RKO (cell line): ENCODE data around the gene STK35.
"Not testable (repeated sequence)": the region's sequence is repeated elsewhere in the genome, so short reads cannot be mapped to it uniquely, and the experiment has no call there.

Source experiments
- DNase-seq: peaks from one replicate; pipeline ENCODE4 v3.0.0-alpha.2; 2016; ENCODE audit warnings: low spot score

The STK35 gene

DNA sequence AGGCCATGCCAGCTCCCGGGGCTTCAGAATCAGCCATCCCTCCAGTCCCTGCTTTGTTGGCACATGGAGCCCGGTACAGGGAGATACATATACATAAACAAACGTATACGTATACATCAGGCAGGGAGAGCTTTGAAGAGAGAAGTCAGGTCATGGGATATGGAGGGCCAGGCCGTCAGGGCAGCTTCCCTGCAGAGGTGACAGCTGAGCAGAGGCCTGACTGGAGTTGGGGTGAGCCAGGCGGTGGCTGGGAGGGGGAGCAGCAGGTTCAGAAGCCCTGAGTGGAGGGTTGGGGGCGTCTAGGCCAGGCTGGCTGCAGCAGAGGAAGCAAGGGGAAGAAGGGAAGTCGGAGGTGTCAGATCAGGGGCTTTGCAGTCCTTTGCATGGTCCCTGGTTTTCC, 61.7 kb downstream of the STK35 start:
- no peak for DNase-seq

DNA sequence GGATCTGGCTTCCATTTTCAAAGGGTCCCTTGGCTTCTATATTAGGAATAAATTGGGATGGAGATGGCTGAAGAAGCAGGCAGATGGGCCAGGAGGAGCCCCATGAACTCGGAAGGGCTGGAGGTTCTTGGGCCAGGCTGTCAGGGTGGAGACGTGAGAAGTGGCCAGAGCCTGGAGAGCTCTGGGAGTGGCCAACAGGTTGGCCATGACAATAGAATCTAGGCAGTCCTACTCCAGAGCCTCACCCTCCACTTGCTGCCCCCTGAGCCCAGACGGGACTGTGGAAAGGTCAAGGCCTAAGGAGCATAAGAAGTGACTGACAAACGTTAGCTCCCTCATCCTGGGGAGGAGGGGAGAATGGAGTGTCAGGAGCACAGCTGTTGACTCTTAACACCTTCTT, 62.1 kb downstream of the STK35 start:
- DNase-seq, result no peak

DNA sequence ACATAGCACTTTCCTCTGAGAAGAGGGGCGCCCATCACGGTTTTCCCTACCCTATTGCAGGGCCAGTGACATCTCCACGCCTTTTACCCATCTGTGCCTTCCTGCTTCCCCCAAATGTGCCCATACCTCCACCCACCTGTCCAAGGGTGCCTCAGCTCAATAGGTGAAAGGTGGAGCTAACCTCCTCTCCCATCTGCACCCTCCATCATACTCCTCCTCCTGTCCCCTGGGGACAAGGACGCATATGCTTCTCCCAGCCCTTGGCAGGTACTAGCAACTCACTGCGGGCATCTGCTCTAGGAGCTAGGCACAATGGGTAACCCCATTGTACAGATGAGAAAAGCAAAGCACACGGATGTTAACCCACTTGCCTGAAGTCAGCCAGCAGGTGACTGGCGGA, 62.8 kb downstream of the STK35 start:
- DNase-seq, result no peak

DNA sequence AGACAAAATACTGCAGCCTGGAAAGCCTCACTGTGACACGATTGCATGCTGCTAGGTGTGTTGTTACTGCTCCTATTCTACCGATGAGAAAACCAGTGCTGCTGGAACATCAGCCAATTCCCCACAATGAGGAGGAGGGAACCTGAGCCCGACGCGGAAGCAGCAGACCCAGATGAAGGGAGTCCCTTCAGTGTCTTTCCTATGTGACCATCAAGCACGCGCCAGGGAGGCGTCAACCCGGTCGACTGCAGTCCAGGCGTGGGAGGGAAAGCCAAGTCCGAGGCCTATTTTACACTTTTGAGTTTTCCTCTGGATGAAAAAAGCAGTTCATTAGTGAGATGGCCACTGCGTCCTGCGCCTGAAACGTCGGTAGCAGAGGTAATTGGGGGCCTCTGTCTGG, 63.3 kb downstream of the STK35 start:
- no peak for DNase-seq

DNA sequence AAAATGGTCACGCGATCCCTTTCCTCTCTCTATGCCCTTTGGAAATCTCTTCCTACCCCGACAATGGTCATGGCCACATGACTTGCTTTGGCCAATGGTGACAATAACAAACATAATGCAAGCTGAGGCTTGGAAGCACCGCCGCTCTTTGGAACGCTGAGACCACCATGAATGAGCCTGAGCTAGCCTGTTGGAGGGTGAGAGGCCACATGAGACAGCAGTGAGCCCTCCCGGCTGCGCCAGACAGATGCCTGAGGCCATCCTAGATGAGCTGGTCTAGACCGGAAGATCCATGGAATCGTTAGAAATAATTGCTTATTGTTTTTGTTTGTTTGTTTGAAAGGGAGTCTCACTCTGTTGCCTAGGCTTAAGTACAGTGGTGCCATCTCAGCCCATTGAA, 64.2 kb downstream of the STK35 start:
- DNase-seq, result no peak

DNA sequence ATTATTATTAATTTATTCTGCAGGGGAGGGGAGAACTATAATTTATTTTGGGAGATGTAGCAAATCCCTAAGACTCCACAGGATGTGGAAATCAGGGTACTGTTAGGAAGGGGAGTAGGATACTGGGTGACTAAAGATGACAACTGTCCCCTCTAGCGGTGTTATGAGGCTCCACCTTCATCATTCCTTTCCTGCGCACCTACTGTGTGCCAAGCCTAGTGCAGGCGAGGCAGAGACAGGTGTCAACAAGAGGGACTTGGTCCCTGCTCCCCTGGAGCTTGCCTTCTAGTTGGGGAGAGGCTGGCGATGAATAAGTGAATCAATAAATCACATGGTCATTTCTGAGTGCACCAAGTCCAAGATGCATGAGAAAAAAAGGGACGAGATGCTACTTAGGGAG, 65.5 kb downstream of the STK35 start:
- no peak for DNase-seq

DNA sequence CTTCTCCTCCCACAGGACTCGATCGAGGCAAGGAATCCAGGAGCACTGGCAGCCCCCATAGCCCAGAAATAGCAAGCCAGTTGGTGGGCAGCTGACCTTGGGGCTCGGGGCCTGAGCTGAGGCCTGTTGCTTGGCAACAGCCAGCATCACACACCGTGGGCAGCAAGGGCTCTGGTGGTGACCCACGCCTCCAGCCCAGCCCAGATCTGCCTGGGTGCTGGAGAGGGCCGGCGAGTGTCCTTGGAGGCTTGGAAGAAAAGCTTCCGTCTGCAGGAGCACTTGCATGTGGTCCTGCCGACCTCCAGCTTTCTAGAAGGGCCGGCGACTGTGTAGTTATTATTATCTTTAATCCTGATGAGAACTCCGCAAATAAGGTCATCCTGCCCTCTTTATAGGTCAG, 67.3 kb downstream of the STK35 start:
- no peak for DNase-seq

DNA sequence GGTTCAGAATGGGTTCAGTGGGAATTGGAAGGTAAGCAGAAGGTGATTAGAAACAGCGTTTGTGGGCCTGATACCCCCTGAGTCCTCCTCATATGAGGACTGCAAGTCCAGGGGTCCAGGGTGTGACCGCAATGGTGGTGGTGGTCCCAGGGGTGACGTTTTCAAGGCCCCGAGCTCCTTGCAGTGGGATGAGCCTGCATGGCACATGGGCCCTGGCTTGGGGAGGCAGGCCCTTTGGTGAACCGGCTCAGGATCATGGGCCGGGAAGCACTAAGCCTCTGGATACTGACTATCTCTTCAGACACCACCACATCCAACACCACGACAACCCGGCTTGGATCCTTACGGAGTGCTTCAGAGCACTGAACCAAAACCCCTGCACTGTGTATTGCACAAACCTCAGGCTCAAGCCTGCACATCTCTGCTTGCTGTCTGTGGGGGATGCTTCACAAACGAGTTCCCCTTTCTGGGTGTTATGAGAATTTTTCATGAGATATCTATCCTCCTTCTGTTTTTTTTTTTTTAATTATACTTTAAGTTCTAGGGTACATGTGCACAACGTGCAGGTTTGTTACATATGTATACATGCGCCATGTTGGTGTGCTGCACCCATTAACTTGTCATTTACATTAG, 67.9 kb downstream of the STK35 start:
- DNase-seq, result no peak

DNA sequence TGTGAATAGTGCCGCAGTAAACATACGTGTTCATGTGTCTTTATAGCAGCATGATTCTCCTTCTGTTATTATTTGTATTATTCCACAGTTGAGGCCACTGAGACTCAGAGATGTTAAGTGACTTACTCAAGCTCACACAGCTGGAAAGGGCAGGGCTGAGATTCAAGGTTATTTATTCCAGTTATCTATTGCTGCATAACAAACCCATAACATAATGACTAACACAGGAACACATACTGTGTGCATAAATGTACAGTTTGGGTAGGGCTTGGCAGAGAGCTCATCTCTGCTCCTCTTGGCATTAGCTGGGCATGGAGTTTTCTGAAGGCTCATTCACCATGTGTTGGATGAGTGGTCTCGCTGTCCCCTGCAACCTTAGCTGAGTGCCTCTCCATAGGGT, 68.8 kb downstream of the STK35 start:
- DNase-seq, result no peak

DNA sequence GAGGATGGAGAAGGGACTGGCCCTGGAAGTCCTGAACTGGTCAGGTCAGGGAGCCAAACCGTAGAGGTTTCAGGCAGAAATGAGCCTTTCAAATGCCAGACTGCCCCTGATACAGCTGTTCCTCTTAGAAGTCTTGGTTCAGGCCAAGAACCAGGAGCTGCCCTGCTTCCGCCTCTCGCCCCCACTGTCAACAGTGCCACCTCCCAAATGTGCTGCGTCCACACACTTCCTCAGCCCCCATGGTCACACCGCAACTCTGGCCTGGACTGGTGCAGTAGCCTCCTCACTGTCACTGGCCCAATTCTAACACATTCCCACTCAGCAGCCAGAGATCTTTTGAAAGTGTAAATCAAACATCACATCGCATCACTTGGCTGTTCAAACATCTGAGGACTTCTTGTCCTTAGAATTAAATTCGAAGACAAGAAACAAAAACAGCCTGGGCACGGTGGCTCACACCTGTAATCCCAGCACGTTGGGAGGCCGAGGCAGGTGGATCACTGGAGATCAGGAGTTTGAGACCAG, 69.7 kb downstream of the STK35 start:
- DNase-seq, result no peak

DNA sequence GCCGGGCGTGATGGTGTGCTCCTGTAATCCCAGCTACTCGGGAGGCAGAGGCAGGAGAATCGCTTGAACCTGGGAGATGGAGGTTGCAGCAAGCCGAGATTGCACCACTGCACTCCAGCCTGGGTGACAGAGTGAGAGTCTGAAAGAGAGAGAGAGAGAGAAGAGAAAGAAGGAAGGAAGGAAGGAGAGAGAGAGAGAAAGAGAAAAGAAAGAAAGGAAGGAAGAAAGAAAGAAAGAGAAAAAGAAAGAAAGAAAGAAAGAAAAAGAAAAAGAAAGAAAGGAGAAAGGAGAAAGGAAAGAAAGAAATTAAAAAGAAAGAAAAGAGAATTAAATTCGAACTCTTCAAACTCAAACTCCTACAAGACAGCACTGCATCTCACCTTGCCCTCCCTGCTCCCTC, 70.2 kb downstream of the STK35 start:
- not testable (repeated sequence) for DNase-seq

DNA sequence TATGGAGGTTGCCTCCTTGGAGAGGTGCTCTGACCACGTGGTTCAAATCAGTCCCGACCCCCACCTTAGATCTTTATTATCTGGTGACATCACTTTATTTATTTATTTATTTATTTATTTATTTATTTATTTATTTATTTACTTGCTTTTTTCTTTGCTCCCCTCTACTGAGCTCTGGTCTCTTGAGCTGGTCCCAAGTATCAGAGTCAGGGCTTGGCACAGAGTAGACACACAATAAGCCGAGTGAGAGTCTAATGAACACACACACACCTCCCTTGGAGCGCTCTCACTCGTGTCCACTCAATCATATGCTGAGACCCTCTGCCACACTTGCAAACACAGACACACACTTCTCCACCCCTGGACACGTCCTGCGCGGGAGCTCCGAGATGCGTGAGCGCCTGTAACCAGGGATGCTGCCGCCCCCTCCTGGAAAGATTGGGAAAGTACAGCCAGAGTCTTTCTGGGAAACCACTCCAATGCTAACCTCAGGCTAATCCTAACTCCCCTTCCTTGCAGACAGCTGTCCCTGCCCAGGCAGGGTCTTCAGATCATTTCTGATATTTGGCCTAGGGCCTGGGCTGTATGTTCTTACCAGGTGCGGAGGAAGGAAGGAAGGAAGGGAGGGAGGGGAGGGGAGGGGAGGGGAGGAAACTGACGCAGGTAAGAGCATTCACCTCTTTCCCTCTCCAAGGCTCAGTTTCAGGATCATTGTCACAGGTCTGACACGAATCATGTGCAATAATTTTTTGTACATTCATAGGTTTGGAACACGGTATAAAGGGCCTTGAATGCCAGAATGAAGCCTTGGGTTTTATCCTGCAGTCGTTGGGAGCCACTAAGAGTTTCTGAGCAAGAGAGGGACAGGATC, 70.9 kb downstream of the STK35 start:
- peak; percentile 55 for DNase-seq

DNA sequence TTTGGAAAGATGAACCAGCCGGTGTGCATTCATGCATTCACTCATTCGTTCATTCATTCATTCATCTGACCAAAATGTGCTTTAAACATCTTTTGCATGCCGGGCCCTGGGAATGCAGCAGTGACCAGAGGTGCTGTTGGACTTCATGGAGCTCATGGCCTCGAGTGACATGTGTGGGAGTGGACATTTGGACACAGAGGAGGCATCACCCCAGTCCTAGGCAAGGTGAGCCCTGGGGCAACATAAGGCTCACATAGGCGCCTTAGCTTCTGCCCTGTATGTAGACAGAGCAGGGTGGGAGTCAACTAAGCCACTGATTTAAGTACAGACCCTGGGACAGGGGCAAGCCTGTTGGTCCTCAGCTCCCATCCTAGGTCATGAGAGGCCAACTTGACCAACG, 71.6 kb downstream of the STK35 start:
- DNase-seq, result no peak

DNA sequence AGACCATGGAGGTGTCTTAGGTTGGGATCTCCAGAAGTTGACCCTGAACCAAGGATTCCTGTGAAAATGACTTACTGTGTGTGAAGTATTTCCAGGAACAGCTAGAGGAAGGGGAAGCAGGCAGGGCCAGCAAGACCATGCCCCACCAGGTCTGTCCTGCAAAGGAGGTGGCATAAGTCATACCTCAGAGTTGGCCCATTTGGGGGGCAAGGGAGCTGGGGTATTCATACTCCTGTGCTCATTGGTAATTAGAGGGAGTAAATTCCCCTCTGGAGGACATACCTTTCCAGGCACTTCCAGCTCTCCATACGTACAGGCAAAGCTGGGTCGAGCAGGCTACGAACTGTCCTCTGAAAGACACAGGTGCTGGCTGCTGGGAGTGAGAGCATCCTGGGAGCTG, 72.4 kb downstream of the STK35 start:
- no peak for DNase-seq

DNA sequence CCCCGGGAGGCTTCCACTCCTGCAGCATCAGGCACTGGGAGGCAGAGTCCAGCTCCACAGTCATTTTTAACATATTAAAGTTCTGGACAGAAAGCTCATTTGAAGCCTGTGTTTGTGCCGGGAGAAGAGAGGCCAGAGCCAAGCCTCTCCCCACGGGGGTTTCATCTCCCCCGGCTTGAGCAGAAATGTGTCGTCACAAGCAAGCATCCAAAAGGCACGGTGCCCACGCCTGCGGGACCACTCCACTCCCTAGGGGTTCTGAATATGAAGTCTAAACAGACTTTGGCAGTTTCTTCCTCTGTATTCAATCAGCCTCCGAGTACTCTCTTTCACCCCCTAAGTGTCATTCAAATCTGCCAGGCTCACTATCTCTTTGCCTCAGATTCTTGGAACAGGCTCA, 75.3 kb downstream of the STK35 start:
- no peak for DNase-seq

DNA sequence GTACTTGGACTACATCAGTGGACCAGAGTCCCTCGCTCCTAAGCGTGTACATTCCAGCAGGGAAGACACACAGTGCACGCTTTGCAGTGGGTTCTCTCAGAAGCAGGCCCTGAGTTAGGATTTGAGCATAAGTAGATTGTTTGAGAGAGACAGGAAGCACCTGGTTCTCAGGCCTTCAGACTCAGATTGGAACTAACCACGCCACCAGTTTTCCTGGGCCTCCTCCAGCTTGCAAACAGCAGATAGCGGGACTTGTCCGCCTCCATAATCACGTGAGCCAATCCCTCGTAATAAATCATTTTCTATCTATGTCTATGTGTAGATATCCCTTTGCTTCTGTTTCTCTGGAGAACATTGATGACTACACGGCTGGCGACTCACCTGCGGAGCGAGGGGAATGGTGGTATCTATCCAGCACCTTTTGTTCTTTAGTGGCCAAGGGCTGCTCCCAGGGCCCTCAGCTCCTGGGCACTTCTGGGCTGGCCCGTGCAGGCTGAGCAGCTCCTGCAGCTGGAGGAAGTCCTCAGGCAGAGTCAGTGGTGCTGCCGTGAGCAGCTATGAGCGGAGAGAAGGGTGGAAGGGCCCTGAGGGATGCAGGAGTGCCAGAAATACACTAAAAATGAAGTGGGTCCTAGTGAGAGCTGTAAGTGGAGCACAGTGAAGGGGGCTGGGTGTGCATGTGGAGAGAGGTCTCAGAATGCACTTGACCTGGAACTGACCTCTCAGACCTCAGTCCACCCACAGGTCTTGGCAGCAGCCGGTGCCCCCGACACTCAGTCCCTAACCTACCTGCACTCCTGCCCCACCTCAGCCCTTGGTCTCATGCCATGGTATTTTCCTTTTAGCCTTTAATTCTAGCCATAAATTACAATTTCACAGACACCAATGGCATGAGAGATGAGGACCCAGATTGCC, 76.9 kb downstream of the STK35 start:
- no peak for DNase-seq

DNA sequence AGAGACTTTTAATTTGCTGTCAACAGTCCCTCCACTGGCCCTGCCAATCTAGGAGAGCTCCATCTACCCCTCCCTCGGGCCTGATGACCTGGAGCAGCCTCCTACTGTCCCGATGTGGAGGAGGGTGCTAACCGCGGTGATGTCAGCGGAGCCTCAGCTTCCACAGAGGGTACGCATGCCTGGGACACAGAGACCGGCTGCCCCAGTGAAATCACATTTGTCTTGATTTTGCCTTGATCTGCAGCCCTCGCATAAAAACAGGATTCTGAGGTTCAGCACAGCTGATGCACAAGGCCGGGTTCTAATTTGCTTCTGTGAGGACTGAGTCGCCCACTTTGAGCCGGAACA, 77.6 kb downstream of the STK35 start:
- no peak for DNase-seq

DNA sequence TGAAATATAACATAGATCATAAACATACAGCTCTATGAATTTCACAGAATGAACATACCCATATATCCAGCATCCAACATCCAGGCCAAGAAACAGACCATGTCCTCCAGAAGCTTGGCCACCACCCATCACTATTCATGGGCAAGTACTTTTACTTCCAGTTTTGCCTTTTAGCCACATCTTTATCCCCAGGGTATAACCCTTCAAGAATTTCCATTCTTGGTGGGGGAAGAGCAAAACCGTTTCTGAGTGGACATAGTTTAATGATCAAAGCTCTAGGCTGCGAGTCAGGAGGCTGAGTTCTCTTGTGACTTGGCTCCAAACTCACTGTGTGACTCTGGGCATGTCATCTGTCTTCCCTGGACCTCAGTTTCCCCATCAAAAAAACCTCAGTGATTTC, 78.3 kb downstream of the STK35 start:
- DNase-seq, result no peak

DNA sequence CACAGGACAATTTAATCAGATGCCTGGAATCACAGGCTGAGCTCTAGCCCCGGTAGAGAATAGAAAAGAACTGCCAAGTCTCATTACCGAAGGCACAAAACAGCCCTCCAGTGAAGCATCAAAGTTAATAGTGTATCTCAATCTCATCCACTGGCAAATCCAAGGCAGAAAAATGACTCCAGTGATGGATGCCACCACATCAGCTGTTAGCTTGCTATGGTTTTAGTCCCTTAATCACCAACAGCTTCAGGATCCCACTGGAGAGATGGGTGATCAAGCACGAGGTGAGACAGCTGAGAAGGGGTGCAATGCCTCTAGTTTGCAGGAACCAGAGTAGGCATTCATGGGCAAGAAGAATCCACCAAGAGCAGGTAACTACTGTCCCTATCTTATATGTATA, 81.8 kb downstream of the STK35 start:
- DNase-seq, result no peak

DNA sequence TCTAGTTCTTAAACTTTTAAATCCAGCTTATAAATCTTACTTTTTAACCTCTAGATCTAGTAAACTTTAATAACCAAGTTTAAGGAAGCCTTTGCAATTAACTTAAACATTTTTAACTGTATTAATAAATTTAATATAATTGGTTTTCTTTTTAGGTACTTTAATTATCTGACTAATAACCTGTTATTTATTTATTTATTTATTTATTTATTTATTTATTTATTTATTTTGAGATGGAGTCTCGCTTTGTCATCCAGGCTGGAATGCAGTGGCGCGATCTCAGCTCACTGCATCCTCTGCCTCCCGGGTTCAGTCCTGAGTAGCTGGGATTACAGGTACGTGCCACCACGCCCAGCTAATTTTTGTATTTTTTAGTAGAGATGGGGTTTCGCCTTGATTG, 83.3 kb downstream of the STK35 start:
- DNase-seq, result not testable (repeated sequence)

DNA sequence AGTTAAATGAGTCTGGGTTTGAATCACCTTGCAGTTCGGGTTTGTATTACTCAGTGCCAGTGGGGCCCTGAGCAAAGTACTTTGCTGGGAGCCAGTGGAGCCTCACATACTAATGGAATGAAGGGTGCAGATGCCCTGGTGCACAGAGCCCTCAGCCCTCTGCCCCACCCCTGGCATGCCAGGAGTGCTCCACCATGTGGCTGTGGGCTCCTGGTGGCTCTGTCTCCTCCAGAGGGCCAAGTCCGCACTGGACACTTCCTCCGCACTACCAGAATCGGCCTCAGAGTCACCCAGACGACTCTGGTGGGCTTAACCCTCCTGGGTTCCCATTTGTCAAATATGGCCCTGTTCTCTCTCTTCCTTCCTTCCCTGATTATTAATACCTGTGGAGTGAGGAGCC, 94.0 kb downstream of the STK35 start:
- DNase-seq, result no peak

DNA sequence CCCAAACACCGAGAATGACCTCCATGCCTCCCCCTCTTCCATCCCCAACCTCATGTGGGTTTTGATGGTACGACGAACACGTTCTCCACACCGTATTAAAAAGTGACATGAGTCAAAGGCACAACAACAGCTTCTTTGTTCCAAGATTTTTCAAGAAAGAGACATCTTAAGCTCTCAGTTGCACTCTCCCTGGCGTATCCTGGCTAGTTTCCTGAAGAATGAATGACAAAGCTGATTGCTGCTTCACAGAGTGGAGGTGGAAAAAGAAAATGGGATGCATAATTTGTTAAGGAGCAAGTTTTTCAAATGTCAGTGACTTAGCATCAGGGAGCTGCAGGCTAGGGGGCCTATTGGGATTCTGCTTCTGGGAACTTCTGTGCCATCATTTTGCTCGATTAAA, 95.5 kb downstream of the STK35 start:
- DNase-seq, result no peak
